ENCODE measurements around the gene CCDC24. TPM values are rescaled to one million over a fixed set of nuclear protein-coding genes. Genes with fewer than 3 reads are reported as not detected.

Gene CCDC24
- total and polyA plus RNA-seq, 9 of the 15 experiments (the other 6 are each of a cell fraction or from before 2014, with no cell fraction given) = 0.31 to 4.5 (median 1.5) TPM

- peak; percentile 79 for TF ChIP-seq MGA (IDR thresholded peaks at IDR 0.05)
- TF ChIP-seq FOXJ2 (tag; IDR thresholded peaks at IDR 0.05) = no peak
- no peak for TF ChIP-seq TRIM28 (IDR thresholded peaks at IDR 0.05)
- TF ChIP-seq ELF4 (CRISPR knock-in tag; IDR thresholded peaks at IDR 0.05) = peak; percentile 77; the same call in 1 of the 2 replicates
- TF ChIP-seq HCFC1 (IDR thresholded peaks at IDR 0.05; ENCODE audit: low read depth, low read length) = no peak; the same call in 1 of the 2 replicates
- peak; percentile 66; the same call in 1 of the 2 replicates for TF ChIP-seq KLF13 (tag; IDR thresholded peaks at IDR 0.05; ENCODE audit: borderline replicate concordance, low read depth)
- TF ChIP-seq PATZ1 (CRISPR knock-in tag; IDR thresholded peaks at IDR 0.05; ENCODE audit: borderline replicate concordance) = no peak
- TF ChIP-seq HNRNPLL (IDR thresholded peaks at IDR 0.05; ENCODE audit: low read depth, low read length, poor library complexity, severe bottlenecking) = peak; percentile 30
- no peak for TF ChIP-seq ZNF121 (CRISPR knock-in tag; conservative IDR thresholded peaks at IDR 0.05)
- 0 out of 2 replicates have a peak, but pooled peaks have one; percentile 23 for TF ChIP-seq ZNF133 (CRISPR knock-in tag; IDR thresholded peaks at IDR 0.05)
- no peak for TF ChIP-seq PHTF2 (CRISPR knock-in tag; IDR thresholded peaks at IDR 0.05)
- peak; percentile 59; the same call in 1 of the 2 replicates for TF ChIP-seq ATF7 (IDR thresholded peaks at IDR 0.05)
- TF ChIP-seq KAT7 (CRISPR knock-in tag; IDR thresholded peaks at IDR 0.05; ENCODE audit: borderline replicate concordance) = peak; percentile 49; the same call in 1 of the 2 replicates
- no peak for TF ChIP-seq ZSCAN29 (IDR thresholded peaks at IDR 0.05)
- peak; percentile 76 for TF ChIP-seq SAFB (IDR thresholded peaks at IDR 0.05; ENCODE audit: borderline replicate concordance, low read depth, low read length)
Measured at GRCh38 chr1:43991476-43992231, at the start of gene CCDC24 (continued).
